Measurements from ENCODE around the gene ZNF14. TPM values are rescaled to one million over a fixed set of nuclear protein-coding genes. Genes with fewer than 3 reads are reported as not detected.

The ZNF14 gene
- total and polyA plus RNA-seq, 10 donors: 5.2 to 17.1 (median 10.5) TPM

DNA sequence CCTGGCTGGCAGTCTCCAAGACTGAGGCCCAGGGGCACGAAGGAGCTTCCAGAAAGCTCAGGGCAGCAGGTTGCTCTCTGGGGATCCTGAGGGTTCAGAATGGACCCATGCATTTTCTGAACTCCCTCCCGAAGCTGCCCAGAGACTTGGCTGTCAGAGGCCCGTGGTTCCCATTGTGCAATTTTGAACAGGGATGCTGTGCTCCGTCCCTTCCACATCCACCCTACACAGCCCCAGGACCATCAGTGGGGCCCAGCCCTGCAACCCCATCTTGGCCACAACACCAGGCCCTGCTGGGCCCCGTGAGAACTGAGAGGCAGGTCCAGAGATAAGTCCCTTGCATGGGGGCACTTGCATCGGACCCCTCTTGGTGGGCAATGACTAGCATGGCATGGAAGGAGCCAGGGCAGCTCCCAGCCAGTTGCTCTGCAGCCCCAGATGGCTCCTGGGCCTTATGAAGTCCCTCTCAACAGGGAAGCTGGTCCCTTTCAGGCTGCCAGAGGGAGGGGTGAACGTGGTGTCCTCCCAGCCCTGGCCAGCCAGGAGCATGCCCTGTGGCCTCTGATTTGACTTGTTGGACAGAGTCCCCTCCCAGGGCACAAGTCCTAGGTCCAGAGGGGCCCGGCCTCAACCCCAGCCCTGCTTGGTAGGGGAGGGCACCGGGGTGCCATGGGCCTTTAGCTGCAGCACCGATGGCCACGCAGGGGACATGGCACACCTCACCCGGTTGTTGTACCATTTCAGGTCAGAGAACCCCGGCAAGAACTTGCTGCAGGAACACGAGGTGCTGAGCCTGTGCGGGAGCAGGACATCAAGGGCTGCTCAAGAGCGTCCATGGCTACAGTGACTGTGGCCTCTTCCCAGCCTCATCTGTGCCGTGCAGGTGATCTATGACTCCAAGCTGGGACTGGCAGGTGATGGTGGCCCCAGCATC is 17.3 kb upstream of the ZNF14 start:
- intact Hi-C loops (cut with DNase I; ENCODE audit: low total_unique reads): no loop called here
- Histone ChIP-seq H3K4me1 (no peaks in the 10 kb centered on the region), H3K36me3 (no peaks in the 10 kb centered on the region), H3K4me3 (no peak overlapping the region), H3K27me3 (replicated peaks in 1 of 7) (no peaks in the 10 kb centered on the region), H3K27ac (no peak overlapping the region), H3K9me3 (peaks cover 0 to 31% (median 0%) of the 10 kb centered on the region in 8 donors)
- WGBS, 5 donors: 83 to 87% (median 84%) methylated on average over 11 to 17 of the region's 17 CpGs
- TF ChIP-seq POLR2A (IDR thresholded peaks at IDR 0.05) (no peak), POLR2AphosphoS5 (IDR thresholded peaks at IDR 0.05) (no peak)
- TF ChIP-seq, protein P1, sequence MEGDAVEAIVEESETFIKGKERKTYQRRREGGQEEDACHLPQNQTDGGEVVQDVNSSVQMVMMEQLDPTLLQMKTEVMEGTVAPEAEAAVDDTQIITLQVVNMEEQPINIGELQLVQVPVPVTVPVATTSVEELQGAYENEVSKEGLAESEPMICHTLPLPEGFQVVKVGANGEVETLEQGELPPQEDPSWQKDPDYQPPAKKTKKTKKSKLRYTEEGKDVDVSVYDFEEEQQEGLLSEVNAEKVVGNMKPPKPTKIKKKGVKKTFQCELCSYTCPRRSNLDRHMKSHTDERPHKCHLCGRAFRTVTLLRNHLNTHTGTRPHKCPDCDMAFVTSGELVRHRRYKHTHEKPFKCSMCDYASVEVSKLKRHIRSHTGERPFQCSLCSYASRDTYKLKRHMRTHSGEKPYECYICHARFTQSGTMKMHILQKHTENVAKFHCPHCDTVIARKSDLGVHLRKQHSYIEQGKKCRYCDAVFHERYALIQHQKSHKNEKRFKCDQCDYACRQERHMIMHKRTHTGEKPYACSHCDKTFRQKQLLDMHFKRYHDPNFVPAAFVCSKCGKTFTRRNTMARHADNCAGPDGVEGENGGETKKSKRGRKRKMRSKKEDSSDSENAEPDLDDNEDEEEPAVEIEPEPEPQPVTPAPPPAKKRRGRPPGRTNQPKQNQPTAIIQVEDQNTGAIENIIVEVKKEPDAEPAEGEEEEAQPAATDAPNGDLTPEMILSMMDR (IDR thresholded peaks at IDR 0.05 in 8 of 11, conservative IDR thresholded peaks at IDR 0.05 in 3 of 11): no peak
- no peak for DNase-seq

DNA sequence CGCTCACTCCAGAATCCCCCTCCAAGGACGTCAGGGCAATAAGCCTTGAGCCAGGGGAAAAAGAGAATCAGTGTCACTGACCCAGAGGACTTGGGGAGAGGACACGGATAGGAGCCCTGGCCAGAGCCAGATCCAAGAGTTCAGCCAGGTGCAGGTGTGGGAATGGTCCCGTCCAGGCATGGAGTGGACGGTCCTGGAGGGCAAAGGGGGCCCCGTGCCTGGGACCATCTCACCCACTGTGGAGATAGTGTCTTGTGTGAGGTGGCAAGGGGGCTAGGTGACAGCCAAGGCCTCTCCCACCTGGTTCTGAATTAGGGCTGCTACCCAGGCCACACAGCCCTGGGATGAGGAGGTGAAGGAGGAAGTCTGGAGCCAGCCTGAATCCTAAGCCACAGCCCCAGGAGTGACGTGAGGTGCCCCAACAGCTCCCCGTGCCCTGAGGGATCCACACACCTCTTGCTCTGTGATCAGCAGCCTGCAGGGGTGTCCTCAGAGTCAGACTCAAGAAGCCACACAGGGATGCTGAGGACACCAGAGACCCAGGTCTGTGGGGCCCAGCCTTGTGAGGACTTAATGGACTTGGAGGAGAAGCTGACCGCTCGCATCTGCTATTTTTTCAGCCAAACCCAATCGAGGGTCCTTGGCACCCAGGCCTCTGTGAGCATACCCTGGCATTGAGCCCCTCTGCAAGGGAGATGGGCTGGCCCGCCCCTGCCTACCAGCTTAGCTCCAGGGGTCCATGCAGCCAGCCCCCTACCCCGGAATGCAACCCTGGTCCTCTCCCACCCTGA is 16.4 kb upstream of the ZNF14 start:
- DNase-seq: no peak
- intact Hi-C loops (cut with DNase I; ENCODE audit: low total_unique reads): no loop called here
- TF ChIP-seq, protein P1 (IDR thresholded peaks at IDR 0.05 in 8 of 11, conservative IDR thresholded peaks at IDR 0.05 in 3 of 11): no peak
- TF ChIP-seq POLR2AphosphoS5 (IDR thresholded peaks at IDR 0.05): no peak
- no peak for TF ChIP-seq POLR2A (IDR thresholded peaks at IDR 0.05)
- no peak overlapping the region for H3K27ac ChIP-seq
- WGBS, 5 donors: 79 to 94% (median 85%) methylated on average over 10 to 13 of the region's 13 CpGs
- peaks cover 0 to 34% (median 0%) of the 10 kb centered on the region in 8 donors for H3K9me3 ChIP-seq
- H3K4me1 ChIP-seq: no peaks in the 10 kb centered on the region
- no peaks in the 10 kb centered on the region for H3K36me3 ChIP-seq
- H3K4me3 ChIP-seq: no peak overlapping the region
- H3K27me3 ChIP-seq (replicated peaks in 1 of 7): no peaks in the 10 kb centered on the region

DNA sequence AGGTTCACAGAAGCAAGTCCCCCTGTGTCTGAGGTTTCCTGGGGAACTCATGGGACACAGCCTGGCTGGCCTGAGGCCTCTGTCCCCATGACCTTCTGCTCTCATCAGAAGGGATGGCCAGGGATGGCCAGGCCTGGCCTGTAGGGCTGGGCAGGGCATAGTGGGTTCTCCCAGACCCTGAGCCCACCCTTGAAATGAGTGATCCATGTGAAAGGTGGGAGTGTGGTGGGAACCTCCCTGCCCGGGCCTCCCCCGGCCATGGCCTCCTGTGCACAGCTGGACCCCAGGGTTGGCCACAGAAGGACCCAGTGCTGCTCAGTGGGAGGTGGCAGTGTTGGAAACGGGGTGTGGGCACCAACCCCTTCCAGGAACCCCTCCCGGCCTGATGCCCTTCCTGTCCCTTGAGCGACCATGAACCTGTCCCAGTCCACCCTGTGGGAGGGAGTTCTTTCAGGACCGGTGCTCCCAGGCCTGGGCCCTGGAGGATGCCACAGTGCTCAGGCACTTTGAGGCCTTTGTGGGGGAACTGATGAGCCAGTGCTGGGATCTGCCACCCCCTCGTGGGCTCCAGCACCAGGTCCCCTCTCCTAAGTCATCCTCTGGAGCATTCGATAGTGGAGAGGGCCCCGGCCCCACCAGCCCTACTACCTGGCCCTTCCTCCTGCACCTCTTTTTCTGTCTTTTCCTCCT is 15.5 kb upstream of the ZNF14 start:
- Histone ChIP-seq H3K27me3 (replicated peaks in 1 of 7) (no peaks in the 10 kb centered on the region), H3K36me3 (no peaks in the 10 kb centered on the region), H3K27ac (no peak overlapping the region), H3K4me3 (no peak overlapping the region), H3K4me1 (no peaks in the 10 kb centered on the region), H3K9me3 (peaks cover 0 to 38% (median 0%) of the 10 kb centered on the region in 8 donors)
- intact Hi-C loops (cut with DNase I; ENCODE audit: low total_unique reads): no loop called here
- peak; percentile 59 for DNase-seq
- TF ChIP-seq, protein P1 (IDR thresholded peaks at IDR 0.05 in 8 of 11, conservative IDR thresholded peaks at IDR 0.05 in 3 of 11): no peak
- no peak for TF ChIP-seq POLR2A (IDR thresholded peaks at IDR 0.05)
- no peak for TF ChIP-seq POLR2AphosphoS5 (IDR thresholded peaks at IDR 0.05)
- 76 to 89% (median 84%) methylated on average over 7 to 9 of the region's 9 CpGs for WGBS, 5 donors

All from spleen (tissue), 11 donors.